Muscle of leg (tissue), 11 donors: ENCODE data around the gene PLD6. TPM values are rescaled to one million over a fixed set of nuclear protein-coding genes. Genes with fewer than 3 reads are reported as not detected.

Source experiments
- DNase-seq: peaks from one replicate; pipeline ENCODE4 v3.0.0; 2013
- H3K27ac ChIP-seq: one replicate; pipeline ENCODE4 v1.5.1; 2013; ENCODE audit warnings: mild to moderate bottlenecking, low read length, control low read depth
- H3K27me3 ChIP-seq: one replicate; pipeline ENCODE4 v1.6.1; 2013; ENCODE audit warnings: low read length; ENCODE audit not compliant: control insufficient read depth, insufficient read depth
- H3K36me3 ChIP-seq: one replicate; pipeline ENCODE4 v1.6.1; 2013; ENCODE audit warnings: low read length; ENCODE audit not compliant: control insufficient read depth, insufficient read depth
- H3K4me1 ChIP-seq: one replicate; pipeline ENCODE4 v1.6.1; 2013; ENCODE audit warnings: low read length; ENCODE audit not compliant: control insufficient read depth, insufficient read depth
- H3K4me3 ChIP-seq: one replicate; pipeline ENCODE4 v1.5.1; 2013; ENCODE audit warnings: low read length, control low read depth
- H3K9me3 ChIP-seq: replicated peaks from 2 replicates; pipeline ENCODE4 v1.6.1; 2013; ENCODE audit warnings: low read depth, low read length; ENCODE audit not compliant: control insufficient read depth
- WGBS: methylation state at CpG from one replicate; pipeline ENCODE4 v1.1.5; 2013; ENCODE audit warnings: missing lambda C conversion rate; ENCODE audit not compliant: insufficient coverage; 5-methylcytosine and 5-hydroxymethylcytosine counted together
- polyA plus RNA-seq, 8 donors: library from polyadenylated mRNA; unstranded; fragments of 120-200 nt; gene quantifications; one replicate each; pipeline versions ENCODE4 v1.2.1 to v1.2.3, GENCODE V29; 2013; ENCODE audit warnings: inconsistent platforms in 1 of 8, low replicate concordance in 1 of 8; ENCODE audit not compliant: insufficient read length in 8 of 8, insufficient read depth in 1 of 8
- total RNA-seq: library from RNA; stranded (reverse); fragments of 120-200 nt; gene quantifications from one replicate; pipeline ENCODE4 v1.2.4, GENCODE V29; 2013

Gene PLD6
- total and polyA plus RNA-seq, 9 donors: 3.0 to 6.0 (median 4.5) TPM

GRCh38 chr17:17227608-17228520, 21.7 kb upstream of the PLD6 start:
- WGBS: 89% methylated on average over 23 of the region's 25 CpGs

GRCh38 chr17:17226451-17227265, 20.5 kb upstream of the PLD6 start:
- WGBS: 93% methylated on average over 13 of the region's 16 CpGs

More at GRCh38 chr17:17227608-17228520, 21.7 kb upstream of the PLD6 start:
- DNase-seq: no peak
- Histone ChIP-seq H3K36me3 (peaks cover 97% of the 10 kb centered on the region), H3K4me3 (no peak overlapping the region), H3K9me3 (no peaks in the 10 kb centered on the region), H3K27me3 (no peaks in the 10 kb centered on the region), H3K4me1 (peaks cover 13% of the 10 kb centered on the region), H3K27ac (no peak overlapping the region)

GRCh38 chr17:17225901-17226300, 19.8 kb upstream of the PLD6 start:
- Histone ChIP-seq H3K27me3 (no peaks in the 10 kb centered on the region), H3K4me3 (no peak overlapping the region), H3K36me3 (peaks cover 96% of the 10 kb centered on the region), H3K27ac (no peak overlapping the region), H3K4me1 (no peaks in the 10 kb centered on the region), H3K9me3 (no peaks in the 10 kb centered on the region)
- DNase-seq: no peak
- 97% methylated on average over 9 of the region's 10 CpGs for WGBS

More at GRCh38 chr17:17226451-17227265, 20.5 kb upstream of the PLD6 start:
- peaks cover 2% of the 10 kb centered on the region for H3K4me1 ChIP-seq
- peaks cover 96% of the 10 kb centered on the region for H3K36me3 ChIP-seq
- no peak overlapping the region for H3K4me3 ChIP-seq
- H3K27ac ChIP-seq: no peak overlapping the region
- H3K9me3 ChIP-seq: no peaks in the 10 kb centered on the region
- no peaks in the 10 kb centered on the region for H3K27me3 ChIP-seq
- DNase-seq: no peak

- H3K4me1 ChIP-seq: no peaks in the 10 kb centered on the region
- no peak overlapping the region for H3K4me3 ChIP-seq
- peaks cover 92% of the 10 kb centered on the region for H3K36me3 ChIP-seq
- no peak overlapping the region for H3K27ac ChIP-seq
- DNase-seq: no peak
- WGBS: 80% methylated on average over 7 of the region's 8 CpGs
- H3K9me3 ChIP-seq: no peaks in the 10 kb centered on the region
- no peaks in the 10 kb centered on the region for H3K27me3 ChIP-seq
Measured at GRCh38 chr17:17224137-17224536, 18.0 kb upstream of the PLD6 start.

GRCh38 chr17:17223736-17224135, 17.6 kb upstream of the PLD6 start:
- Histone ChIP-seq H3K27me3 (no peaks in the 10 kb centered on the region), H3K4me3 (no peak overlapping the region), H3K27ac (no peak overlapping the region), H3K4me1 (no peaks in the 10 kb centered on the region), H3K36me3 (peaks cover 92% of the 10 kb centered on the region), H3K9me3 (no peaks in the 10 kb centered on the region)
- no peak for DNase-seq
- 92% methylated on average over 16 of the region's 16 CpGs for WGBS

- no peaks in the 10 kb centered on the region for H3K9me3 ChIP-seq
- H3K4me1 ChIP-seq: no peaks in the 10 kb centered on the region
- H3K36me3 ChIP-seq: peaks cover 91% of the 10 kb centered on the region
- 93% methylated on average over 19 of the region's 22 CpGs for WGBS
- no peak overlapping the region for H3K27ac ChIP-seq
- no peaks in the 10 kb centered on the region for H3K27me3 ChIP-seq
- no peak for DNase-seq
- H3K4me3 ChIP-seq: no peak overlapping the region
Measured at GRCh38 chr17:17221329-17221728, 15.2 kb upstream of the PLD6 start.

- H3K36me3 ChIP-seq: peaks cover 91% of the 10 kb centered on the region
- H3K27me3 ChIP-seq: no peaks in the 10 kb centered on the region
- no peaks in the 10 kb centered on the region for H3K4me1 ChIP-seq
- H3K4me3 ChIP-seq: no peak overlapping the region
- no peak for DNase-seq
- no peak overlapping the region for H3K27ac ChIP-seq
- H3K9me3 ChIP-seq: no peaks in the 10 kb centered on the region
- WGBS: 97% methylated on average over 8 of the region's 8 CpGs
Measured at GRCh38 chr17:17220529-17220928, 14.4 kb upstream of the PLD6 start.

- H3K4me1 ChIP-seq: no peaks in the 10 kb centered on the region
- DNase-seq: no peak
- H3K9me3 ChIP-seq: no peaks in the 10 kb centered on the region
- H3K36me3 ChIP-seq: peaks cover 91% of the 10 kb centered on the region
- no peak overlapping the region for H3K27ac ChIP-seq
- H3K4me3 ChIP-seq: no peak overlapping the region
- H3K27me3 ChIP-seq: no peaks in the 10 kb centered on the region
- WGBS: 87% methylated on average over 2 of the region's 3 CpGs
Measured at GRCh38 chr17:17217995-17218394, 11.9 kb upstream of the PLD6 start.

- no peak for DNase-seq
- Histone ChIP-seq H3K4me3 (no peak overlapping the region), H3K27ac (no peak overlapping the region), H3K9me3 (no peaks in the 10 kb centered on the region), H3K36me3 (peaks cover 85% of the 10 kb centered on the region), H3K27me3 (no peaks in the 10 kb centered on the region), H3K4me1 (no peaks in the 10 kb centered on the region)
- WGBS: 86% methylated on average over 14 of the region's 16 CpGs
Measured at GRCh38 chr17:17216776-17217175, 10.6 kb upstream of the PLD6 start.

- Histone ChIP-seq H3K4me1 (no peaks in the 10 kb centered on the region), H3K27ac (no peak overlapping the region), H3K4me3 (no peak overlapping the region), H3K9me3 (no peaks in the 10 kb centered on the region), H3K36me3 (peaks cover 84% of the 10 kb centered on the region), H3K27me3 (no peaks in the 10 kb centered on the region)
- 88% methylated on average over 13 of the region's 17 CpGs for WGBS
- DNase-seq: no peak
Measured at GRCh38 chr17:17216236-17216635, 10.1 kb upstream of the PLD6 start.
